ENCODE measurements around the gene SYT2.

DNA sequence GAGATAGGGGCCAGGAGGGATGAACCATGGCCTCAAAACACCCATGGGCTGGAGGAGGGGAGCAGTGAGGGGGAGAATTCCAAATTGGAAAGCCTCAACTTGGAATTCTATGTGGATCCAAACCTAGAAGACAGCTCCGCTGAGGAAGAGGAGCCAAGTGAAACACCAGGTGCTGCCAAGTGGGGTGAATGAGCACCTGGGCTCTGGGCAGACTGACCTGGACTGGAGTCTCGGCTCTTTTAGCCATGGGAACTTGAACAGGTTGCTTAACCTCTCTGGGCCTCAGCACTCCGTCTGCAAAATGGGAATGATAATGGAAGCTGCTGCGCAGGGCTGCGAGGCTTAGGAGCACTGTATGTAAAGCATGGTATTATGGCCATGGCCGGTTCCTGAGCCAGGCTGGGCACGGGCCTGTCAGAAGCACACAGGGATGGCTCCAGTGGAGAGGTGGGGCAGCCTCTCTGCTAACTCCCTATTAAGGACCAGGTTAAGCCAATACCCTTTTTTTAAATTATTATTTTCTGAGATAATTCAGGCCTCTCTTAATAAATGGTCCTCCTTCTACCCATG lies 81.5 kb downstream of the SYT2 start:
- TF ChIP-seq, protein P1, sequence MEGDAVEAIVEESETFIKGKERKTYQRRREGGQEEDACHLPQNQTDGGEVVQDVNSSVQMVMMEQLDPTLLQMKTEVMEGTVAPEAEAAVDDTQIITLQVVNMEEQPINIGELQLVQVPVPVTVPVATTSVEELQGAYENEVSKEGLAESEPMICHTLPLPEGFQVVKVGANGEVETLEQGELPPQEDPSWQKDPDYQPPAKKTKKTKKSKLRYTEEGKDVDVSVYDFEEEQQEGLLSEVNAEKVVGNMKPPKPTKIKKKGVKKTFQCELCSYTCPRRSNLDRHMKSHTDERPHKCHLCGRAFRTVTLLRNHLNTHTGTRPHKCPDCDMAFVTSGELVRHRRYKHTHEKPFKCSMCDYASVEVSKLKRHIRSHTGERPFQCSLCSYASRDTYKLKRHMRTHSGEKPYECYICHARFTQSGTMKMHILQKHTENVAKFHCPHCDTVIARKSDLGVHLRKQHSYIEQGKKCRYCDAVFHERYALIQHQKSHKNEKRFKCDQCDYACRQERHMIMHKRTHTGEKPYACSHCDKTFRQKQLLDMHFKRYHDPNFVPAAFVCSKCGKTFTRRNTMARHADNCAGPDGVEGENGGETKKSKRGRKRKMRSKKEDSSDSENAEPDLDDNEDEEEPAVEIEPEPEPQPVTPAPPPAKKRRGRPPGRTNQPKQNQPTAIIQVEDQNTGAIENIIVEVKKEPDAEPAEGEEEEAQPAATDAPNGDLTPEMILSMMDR (IDR thresholded peaks at IDR 0.05): no peak
- TF ChIP-seq POLR2AphosphoS5 (IDR thresholded peaks at IDR 0.05) (no peak), POLR2A (IDR thresholded peaks at IDR 0.05) (no peak), EP300 (IDR thresholded peaks at IDR 0.05) (no peak)
